ENCODE data around the gene NDFIP1.

The NDFIP1 gene

GRCh38 chr5:142192286-142193113 is 83.9 kb downstream of the NDFIP1 start:
- no peak for DNase-seq

GRCh38 chr5:142193114-142193428 is 84.5 kb downstream of the NDFIP1 start:
- DNase-seq: no peak

GRCh38 chr5:142197098-142197497 is 88.5 kb downstream of the NDFIP1 start:
- no peak for DNase-seq

GRCh38 chr5:142197781-142198180 is 89.2 kb downstream of the NDFIP1 start:
- no peak for DNase-seq

GRCh38 chr5:142199388-142199787 is 90.8 kb downstream of the NDFIP1 start:
- no peak for DNase-seq

- no peak for DNase-seq
Observed at GRCh38 chr5:142200387-142200786, 91.8 kb downstream of the NDFIP1 start.

- DNase-seq: no peak
Observed at GRCh38 chr5:142201471-142201887, 92.9 kb downstream of the NDFIP1 start.

GRCh38 chr5:142202282-142202681 is 93.7 kb downstream of the NDFIP1 start:
- no peak for DNase-seq
